Activated B cell treated with CpG ODN at 0.5 μM for 24 hours (primary cell): Measurements from ENCODE around the gene CDC42. TPM values are rescaled to one million over a fixed set of nuclear protein-coding genes. Genes with fewer than 3 reads are reported as not detected.

Experiments
- ATAC-seq: fragments of 200-7000 bp; cut with Tn5 transposase; one replicate; pipeline ENCODE4 v1.10.0; 2021; ENCODE audit warnings: low read depth, mild to moderate bottlenecking, moderate library complexity
- CTCF ChIA-PET: fragments of 350-600 bp; sonication (Branson Sonifier 250); formaldehyde crosslinking; loops from one replicate; lab custom pipeline; 2021; ENCODE audit warnings: antibody characterized with exemption; lab: Charles Lee
- POLR2A ChIA-PET: fragments of 350-600 bp; sonication (Branson Sonifier 250); formaldehyde crosslinking; loops from one replicate; lab custom pipeline; 2021; ENCODE audit warnings: antibody characterized with exemption; lab: Charles Lee
- DNase-seq: peaks from one replicate; pipeline ENCODE4 v3.0.0; 2022
- H3K27ac Mint-ChIP-seq: one replicate; pipeline ENCODE4 v1.8.0; 2020; ENCODE audit warnings: mixed read lengths
- H3K27me3 Mint-ChIP-seq: one replicate; pipeline ENCODE4 v1.8.0; 2021; ENCODE audit warnings: mixed read lengths
- H3K36me3 Mint-ChIP-seq: one replicate; pipeline ENCODE4 v1.8.0; 2021; ENCODE audit warnings: low read depth, mixed read lengths
- H3K4me1 Mint-ChIP-seq: one replicate; pipeline ENCODE4 v1.8.0; 2021; ENCODE audit warnings: mixed read lengths
- H3K4me3 Mint-ChIP-seq: one replicate; pipeline ENCODE4 v1.8.0; 2020; ENCODE audit warnings: mild to moderate bottlenecking, mixed read lengths
- H3K9me3 Mint-ChIP-seq: one replicate; pipeline ENCODE4 v1.8.0; 2020; ENCODE audit warnings: mixed read lengths
- CTCF ChIP-seq: fragments of 200-600 bp; IDR thresholded peaks from one replicate; pipeline ENCODE4 v1.8.0; 2022; ENCODE audit warnings: antibody characterized with exemption, mild to moderate bottlenecking
- intact Hi-C: fragments of 100-400 bp; cut with micrococcal nuclease; formaldehyde crosslinking; loops from one replicate; pipeline ENCODE4 v1.15.1; 2024
- total RNA-seq: library from RNA; stranded (reverse); gene quantifications from 2 replicates; pipeline ENCODE4 v1.2.3, GENCODE V29; 2022

Gene CDC42
- total RNA-seq, 1 donor from 2014 or later: 310 TPM

GRCh38 chr1:22018583-22019559, 33.6 kb upstream of the CDC42 start:
- TF ChIP-seq CTCF: no peak
- no peaks in the 10 kb centered on the region for H3K9me3 Mint-ChIP-seq
- CTCF ChIA-PET: interaction anchor here (1.0 to 2.0 kb wide), 3 partner anchors 21 to 71 kb away, joined by 3 to 6 read pairs (median 5); partner anchors contain the start of gene CDC42
- H3K27me3 Mint-ChIP-seq: no peaks in the 10 kb centered on the region
- peak; percentile 93 for ATAC-seq
- peak; percentile 35 for DNase-seq
- H3K4me3 Mint-ChIP-seq: peak overlapping the region; percentile 66
- intact Hi-C loops: loop anchor here (1.0 kb wide), 1 partner anchor 34 kb away; no protein-coding TSS in a partner anchor
- H3K36me3 Mint-ChIP-seq: no peaks in the 10 kb centered on the region
- H3K27ac Mint-ChIP-seq: peak overlapping the region; percentile 91
- H3K4me1 Mint-ChIP-seq: peaks cover 30% of the 10 kb centered on the region
- POLR2A ChIA-PET: interaction anchor here (0.6 to 2.4 kb wide), 11 partner anchors 21 to 771 kb away, joined by 3 to 28 read pairs (median 3); partner anchors contain the start of gene CDC42

GRCh38 chr1:22021061-22021460, 31.4 kb upstream of the CDC42 start:
- intact Hi-C loops: loop anchor here (5.0 to 10.0 kb wide), 2 partner anchors 316 to 364 kb away; no protein-coding TSS in a partner anchor
- Mint-ChIP-seq H3K4me3 (no peak overlapping the region), H3K36me3 (peaks cover 10% of the 10 kb centered on the region), H3K9me3 (no peaks in the 10 kb centered on the region), H3K27me3 (no peaks in the 10 kb centered on the region), H3K4me1 (peaks cover 47% of the 10 kb centered on the region), H3K27ac (peak overlapping the region; percentile 35)
- no peak for ATAC-seq
- CTCF ChIA-PET: interaction anchor here (0.6 to 1.2 kb wide), 4 partner anchors 11 to 68 kb away, joined by 3 to 5 read pairs (median 4); no protein-coding TSS in a partner anchor
- no peak for TF ChIP-seq CTCF
- DNase-seq: no peak
- POLR2A ChIA-PET: interaction anchor here (0.7 to 13.8 kb wide), 2 partner anchors 25 to 172 kb away, joined by 3 to 659 read pairs; partner anchors contain the start of gene CDC42

DNA sequence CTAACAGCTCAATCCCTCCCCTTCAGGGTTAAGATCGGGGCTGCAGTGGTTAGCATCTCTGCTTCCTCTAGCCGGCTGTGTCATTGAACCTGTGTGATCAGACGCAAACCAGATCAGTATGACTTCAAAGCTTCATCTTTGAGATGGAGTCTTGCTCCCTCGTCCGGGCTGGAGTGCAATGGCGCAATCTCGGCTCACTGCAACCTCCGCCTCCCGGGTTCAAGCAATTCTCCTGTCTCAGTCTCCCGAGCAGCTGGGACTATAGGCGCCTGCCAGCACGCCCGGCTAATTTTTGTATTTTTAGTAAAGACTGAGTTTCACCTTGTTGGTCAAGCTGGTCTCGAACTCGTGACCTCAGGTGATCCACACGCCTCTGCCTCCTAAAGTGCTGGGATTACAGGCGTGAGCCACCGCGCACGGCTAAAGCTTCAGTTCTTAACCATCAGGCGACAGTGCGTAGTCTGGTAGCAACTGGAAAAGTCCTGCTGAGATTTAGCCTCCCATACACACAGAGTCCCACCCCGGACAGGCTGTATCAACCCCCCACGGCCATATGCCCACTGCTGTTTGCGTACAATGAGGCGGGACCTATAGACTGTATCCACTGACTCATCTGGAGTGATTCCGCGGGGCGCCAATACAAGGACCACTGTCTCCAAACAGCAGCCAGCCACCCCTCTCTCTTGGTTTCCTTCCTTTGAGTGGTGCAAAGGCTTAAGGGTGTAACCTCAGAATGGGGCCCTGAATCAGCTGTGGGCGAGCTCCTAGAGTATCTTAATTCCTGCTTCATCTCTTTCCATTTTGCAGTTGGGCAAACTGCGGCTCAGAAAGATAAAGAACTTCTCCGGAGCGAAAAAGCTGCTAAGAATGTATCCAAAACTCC, 27.8 kb upstream of the CDC42 start:
- TF ChIP-seq CTCF: no peak
- Mint-ChIP-seq H3K4me3 (peak overlapping the region; percentile 96), H3K27ac (peak overlapping the region; percentile 99), H3K27me3 (no peaks in the 10 kb centered on the region), H3K36me3 (peaks cover 10% of the 10 kb centered on the region), H3K9me3 (no peaks in the 10 kb centered on the region), H3K4me1 (peaks cover 56% of the 10 kb centered on the region)
- peak; percentile 43 for ATAC-seq
- intact Hi-C loops: loop anchor here (1.0 to 10.0 kb wide), 9 partner anchors 15 to 732 kb away; partner anchors contain the start of genes CDC42, ECE1, USP48 and ZBTB40
- ChIA-PET POLR2A (interaction anchor here (0.6 to 13.8 kb wide), 25 partner anchors 9 to 1845 kb away, joined by 3 to 659 read pairs (median 4); partner anchors contain the start of genes CDC42, USP48 and ZBTB40), CTCF (interaction anchor here (1.0 to 2.8 kb wide), 8 partner anchors 13 to 510 kb away, joined by 3 to 16 read pairs (median 4); partner anchors contain the start of gene CDC42)
- no peak for DNase-seq

GRCh38 chr1:22025368-22026155, 26.9 kb upstream of the CDC42 start:
- Mint-ChIP-seq H3K4me1 (peaks cover 54% of the 10 kb centered on the region), H3K36me3 (peaks cover 10% of the 10 kb centered on the region), H3K4me3 (peak overlapping the region; percentile 96), H3K27ac (peak overlapping the region; percentile 99), H3K9me3 (no peaks in the 10 kb centered on the region), H3K27me3 (no peaks in the 10 kb centered on the region)
- ATAC-seq (peak; percentile 76), DNase-seq (peak; percentile 79)
- CTCF ChIA-PET: interaction anchor here (1.0 to 2.8 kb wide), 5 partner anchors 12 to 55 kb away, joined by 3 to 10 read pairs (median 5); no protein-coding TSS in a partner anchor
- intact Hi-C loops: loop anchor here (1.0 to 10.0 kb wide), 8 partner anchors 14 to 733 kb away; partner anchors contain the start of genes CDC42, ECE1, USP48 and ZBTB40
- TF ChIP-seq CTCF: no peak
- POLR2A ChIA-PET: interaction anchor here (0.5 to 13.8 kb wide), 25 partner anchors 8 to 965 kb away, joined by 3 to 659 read pairs (median 4); partner anchors contain the start of genes CDC42, USP48 and ZBTB40
